GM18517 (cell line): ENCODE measurements around the gene CACUL1.
"Not testable (repeated sequence)": the region's sequence is repeated elsewhere in the genome, so short reads cannot be mapped to it uniquely, and the experiment has no call there.

Experiments
- ATAC-seq: cut with Tn5 transposase; IDR thresholded peaks from one replicate; pipeline ENCODE4 v1.9.1; 2021; ENCODE audit warnings: mild to moderate bottlenecking, moderate library complexity; ENCODE audit not compliant: unreplicated experiment

The CACUL1 gene

DNA sequence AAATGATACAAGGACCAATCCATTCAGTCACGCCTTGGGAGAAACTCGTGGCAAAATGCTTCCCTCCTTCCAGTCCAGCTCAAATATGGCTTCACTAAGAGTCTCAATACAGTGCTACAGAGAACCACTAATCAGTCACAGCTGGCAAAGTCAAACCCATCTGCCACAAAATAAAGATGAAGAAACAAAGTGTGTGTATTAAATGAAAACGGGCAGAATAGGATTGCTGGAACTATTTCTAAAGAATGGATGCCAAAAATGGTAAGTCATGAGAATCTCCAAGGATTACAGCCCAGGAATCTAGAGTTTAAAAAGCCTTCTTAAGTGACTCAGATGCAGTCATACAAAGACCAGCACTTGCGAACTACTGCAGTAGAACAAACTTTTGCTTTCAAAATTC is 61.9 kb downstream of the CACUL1 start:
- no peak for ATAC-seq

DNA sequence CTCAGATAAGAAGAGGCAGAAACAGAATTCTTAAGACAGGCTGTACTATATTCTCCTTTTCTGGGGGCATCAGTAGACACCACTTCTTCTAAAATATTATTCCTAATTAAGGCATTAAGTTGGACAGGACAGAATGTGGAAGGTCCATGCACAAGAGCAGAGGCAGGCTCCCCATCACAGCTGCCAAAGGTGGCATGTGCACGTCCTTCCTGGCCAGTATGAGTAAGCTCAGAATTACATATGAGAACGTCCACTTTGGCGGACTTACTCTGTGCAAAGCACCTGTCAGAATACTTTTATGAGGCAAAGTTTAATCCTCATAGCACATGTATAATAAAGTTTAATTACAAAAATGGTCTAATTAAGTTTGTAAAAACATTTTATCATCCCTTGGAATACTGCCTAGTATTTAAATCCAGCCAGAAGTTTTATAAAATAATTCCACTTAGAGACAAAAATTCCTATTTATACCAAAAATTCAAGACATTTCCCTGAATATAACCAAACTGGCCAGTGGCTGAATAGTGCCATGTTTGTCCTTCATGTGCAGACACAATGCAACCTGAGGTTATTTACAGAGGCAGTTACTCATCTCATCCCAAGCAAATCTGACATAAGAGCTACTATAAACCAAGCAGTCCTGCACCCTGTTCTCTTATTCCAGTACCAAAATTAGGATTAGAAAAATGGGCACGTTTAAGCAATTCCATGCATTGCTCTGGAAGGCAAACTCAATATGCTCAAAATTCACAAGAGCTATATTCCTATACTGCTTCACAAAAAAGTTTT is 65.5 kb downstream of the CACUL1 start:
- ATAC-seq, result no peak

DNA sequence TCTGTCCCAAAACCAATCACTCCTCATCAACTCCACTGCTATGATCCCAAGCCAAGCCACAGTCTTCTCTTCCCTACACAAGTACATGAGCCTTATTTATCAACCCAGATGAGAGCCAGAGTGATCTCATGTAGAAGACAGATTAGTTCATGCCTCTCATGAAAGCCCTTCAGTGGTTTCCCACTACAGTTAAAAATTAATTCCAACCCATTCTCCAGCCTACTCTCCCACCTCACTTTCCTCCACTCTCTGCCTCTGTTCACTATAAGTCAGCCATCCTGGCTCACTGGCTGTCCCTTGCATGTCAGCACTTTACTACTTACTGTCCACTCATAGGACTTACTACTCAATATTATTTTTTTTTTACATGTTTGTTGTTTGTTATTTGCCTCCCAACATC is 67.3 kb downstream of the CACUL1 start:
- ATAC-seq, result no peak

DNA sequence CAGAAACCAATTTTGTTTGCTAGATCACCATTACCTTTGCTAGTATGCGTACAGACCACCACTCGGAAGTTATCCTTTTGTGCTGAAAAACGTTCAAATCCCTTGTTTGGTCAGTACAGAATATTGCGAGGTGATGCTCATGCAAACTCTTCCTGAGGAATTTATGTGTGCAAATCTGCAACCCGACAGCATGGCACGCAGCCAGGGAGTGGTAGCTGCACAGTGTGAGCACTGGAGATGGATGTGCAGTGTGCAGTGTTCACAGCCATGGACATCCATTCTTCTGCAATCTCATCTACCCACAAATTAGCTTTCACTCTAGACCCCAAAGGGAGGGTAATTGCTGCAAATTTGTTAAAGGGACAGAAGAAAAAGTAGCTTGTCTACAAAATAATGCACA is 72.2 kb downstream of the CACUL1 start:
- no peak for ATAC-seq

DNA sequence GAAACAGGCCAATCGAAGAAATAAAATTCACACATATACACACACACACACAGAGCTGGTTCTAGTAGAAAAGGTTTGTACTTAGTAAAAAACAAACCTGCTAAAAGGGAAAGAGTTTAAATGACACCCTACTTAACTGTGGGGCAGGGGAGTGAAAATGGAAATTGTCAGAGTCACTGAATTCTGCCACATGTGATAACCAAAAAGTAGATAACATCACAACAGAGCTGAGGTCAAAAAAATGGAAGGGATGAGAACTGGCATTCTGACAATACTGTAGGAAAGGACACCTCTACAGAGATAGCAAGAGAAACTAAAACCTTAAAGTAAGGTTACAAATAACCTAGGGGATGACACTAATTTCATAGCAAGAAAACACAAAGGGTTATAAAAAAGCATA is 74.6 kb downstream of the CACUL1 start:
- ATAC-seq, result no peak

DNA sequence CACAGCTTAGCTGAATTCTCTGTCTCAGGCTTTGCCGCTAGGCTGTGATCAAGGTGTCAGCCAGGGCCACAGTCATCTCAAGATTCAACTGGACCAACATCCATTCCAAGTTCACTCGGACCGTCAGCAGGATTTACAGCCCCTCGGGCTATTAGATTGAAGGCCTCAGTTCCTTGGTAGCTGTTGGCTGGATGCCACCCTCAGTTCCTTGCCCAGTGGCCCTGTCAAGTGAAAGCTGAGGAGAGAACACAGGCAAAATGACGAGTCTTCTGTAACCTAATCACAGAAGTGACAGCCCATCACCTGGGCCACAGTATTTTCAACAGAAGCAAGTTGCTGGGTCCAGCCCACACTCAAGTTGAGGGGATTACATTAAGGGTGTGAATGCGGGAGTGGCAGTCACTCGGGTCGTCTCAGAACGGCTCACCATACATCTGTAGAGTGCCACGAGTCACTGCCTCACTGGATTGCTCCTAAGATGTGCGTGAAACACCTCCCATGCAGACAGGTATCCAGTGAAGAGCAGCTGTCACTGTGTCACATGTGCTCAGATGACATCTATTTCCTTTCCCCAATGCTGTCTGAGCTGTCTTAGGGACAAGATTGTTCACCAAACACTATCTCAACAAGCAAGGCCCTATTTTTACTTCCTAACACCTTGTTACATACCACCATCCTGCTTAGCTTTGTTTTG is 80.4 kb downstream of the CACUL1 start:
- no peak for ATAC-seq

DNA sequence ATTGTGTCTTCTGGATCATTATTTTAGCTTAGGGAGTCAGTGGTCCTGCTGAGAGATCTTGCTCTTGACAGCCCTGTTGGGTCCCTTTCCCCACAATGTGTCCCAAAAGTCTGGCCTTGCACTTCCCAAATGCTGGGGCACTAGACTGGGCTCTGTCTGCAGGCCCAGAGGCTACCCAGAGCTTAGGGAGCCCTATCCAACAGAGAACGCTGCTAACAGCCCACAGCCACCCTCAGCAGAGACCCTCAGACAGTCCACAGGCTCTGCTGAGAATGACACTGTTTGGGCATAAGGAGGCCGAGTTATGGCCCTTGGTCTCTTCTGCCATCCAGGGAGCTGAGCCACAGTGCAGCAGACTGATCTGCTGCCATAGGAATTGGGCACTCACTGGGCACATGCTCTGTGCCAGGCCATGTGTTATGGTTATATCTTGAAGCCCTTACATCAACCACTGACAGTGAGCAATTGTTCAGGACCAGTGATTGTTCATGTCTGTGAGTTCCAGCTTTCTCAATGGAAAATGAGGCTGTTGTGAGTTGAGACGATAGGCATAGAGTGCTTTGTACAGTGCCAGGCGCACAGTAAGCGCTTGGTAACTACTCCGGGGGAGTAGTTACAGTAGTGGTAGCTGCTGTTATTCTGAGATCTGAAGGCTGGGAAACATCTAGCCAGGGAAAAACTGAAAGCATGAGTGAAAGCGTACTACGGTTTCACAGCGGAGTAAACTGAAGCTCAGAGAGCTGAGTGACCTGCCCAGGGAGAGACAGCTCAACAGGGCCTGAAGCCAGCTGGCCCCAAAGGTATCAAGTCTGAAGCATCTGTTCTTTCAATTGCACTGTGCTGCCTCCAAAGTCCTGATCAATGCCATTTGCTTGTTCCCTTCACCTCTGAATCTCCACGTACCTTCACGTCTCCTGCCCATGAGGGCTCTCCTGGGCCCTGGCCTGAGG is 81.7 kb downstream of the CACUL1 start:
- ATAC-seq, result no peak

DNA sequence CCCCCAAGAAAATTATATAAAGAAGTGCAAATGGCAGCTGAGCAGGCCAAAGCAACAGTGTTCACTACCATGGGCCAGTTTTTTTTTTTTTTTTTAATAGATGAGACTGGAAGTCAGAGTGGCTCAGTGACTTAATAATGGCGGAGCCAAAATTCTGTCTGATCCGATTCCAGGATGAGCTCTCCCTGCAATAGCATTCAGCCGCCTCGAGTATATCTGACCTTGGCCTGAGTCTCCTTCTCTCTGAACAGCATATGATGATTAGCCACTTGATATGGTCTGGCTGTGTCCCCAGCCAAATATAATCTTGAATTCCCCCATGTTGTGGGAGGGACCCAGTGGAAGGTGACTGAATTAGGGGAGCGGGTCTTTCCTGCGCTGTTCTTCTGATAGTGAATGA is 82.6 kb downstream of the CACUL1 start:
- ATAC-seq, result no peak

DNA sequence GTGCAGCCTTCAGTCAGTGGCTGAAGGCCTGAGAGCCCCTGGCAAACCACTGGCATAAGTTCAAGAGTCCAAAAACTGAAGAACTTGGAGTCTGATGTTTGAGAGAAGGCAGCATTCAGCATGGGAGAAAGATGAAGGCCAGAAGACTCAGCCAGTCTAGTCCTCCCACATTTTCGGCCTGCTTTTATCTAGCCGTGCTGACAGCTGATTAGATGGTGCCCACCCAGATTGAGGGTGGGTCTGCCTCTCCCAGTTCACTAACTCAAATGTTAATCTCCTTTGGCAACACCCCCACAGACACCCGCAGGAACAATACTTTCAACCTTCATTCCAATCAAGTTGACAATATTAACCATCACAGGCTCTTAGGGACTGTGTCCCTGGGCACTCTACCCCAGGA is 83.5 kb downstream of the CACUL1 start:
- not testable (repeated sequence) for ATAC-seq

DNA sequence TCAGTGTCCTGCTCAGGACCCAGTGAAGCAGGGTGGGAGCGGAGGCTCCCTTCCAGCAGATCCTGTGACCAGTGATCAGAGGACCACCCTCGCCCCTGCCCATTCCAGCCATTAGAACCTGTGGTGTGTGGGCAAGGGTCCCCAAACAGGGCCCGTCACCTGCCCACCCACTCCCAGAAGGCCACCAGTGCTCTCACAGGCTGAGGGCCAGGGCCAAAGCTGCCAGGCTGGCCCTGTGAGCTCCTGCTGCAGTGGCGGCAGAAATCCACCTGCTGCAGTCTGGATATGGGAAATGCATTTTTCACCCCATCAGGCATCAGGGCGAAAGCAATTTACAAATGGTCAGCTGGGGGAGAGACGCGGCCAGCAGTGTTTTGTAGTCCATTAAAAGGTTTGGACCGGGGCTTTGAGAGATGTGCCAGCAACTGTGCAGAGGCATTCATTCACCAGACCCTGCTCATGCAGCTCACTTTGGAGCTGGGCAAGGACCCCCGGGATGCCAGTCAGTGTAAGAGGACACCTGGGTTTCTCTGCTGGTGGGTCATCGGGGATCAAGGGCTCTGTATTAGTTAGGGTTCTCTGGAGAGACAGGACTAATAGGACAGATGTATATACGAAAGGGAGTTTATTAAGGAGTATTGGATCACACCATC is 84.2 kb downstream of the CACUL1 start:
- ATAC-seq, result no peak

DNA sequence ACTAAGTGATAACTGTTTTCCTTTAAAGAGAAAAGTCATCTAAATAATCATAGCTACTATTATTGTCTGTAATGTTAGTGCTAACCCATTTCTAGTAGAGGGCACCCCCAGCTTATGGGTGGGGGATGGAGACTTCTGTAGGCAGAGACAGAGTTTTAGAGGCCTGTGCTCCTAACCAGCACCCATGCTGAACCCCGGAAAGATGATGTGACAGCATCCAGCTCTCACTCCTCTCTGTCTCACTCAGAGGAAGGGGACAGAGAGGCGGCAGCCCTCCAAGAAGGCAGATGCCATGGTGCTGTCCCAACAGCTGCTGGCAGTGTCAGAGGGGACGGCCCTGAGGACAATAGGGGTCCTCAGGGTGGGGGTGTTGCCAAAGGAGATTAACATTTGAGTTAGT is 84.9 kb downstream of the CACUL1 start:
- ATAC-seq, result no peak

DNA sequence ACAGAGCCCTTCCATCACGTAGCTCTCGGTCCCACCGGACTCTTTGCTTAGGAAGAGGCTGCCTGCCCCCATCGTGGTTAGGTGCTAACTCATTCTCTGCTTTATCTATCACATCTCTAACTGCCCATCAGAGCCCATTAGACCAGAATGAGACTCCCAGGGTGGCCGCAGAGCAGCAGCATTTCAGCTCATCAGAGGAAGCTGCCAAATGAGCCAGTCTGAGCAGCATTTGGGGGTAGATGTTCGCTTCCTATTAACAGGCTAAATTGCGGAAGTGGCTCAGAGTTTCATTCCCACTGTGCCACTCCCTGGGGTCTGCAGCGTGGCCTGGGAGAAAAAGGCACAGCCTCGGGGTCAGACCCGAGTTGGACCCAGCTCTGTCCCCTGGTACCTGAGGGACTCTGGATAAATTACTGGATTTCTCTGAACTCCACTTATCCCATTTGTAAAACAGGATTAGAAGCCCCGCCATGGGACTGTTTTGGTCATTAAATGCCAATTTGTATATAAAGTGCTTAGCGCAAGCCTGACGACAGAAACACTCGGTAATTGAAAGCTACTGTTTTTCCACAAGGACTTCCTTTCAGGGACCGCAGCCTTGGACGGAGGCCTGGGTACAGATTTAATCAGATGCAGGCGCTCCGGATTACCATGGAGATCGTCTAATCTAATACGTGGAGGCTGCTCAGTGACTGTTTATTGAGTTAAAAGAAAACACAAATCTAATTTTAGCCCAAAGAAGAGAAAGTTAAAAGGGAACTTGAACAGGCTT is 85.6 kb downstream of the CACUL1 start:
- ATAC-seq, result no peak

DNA sequence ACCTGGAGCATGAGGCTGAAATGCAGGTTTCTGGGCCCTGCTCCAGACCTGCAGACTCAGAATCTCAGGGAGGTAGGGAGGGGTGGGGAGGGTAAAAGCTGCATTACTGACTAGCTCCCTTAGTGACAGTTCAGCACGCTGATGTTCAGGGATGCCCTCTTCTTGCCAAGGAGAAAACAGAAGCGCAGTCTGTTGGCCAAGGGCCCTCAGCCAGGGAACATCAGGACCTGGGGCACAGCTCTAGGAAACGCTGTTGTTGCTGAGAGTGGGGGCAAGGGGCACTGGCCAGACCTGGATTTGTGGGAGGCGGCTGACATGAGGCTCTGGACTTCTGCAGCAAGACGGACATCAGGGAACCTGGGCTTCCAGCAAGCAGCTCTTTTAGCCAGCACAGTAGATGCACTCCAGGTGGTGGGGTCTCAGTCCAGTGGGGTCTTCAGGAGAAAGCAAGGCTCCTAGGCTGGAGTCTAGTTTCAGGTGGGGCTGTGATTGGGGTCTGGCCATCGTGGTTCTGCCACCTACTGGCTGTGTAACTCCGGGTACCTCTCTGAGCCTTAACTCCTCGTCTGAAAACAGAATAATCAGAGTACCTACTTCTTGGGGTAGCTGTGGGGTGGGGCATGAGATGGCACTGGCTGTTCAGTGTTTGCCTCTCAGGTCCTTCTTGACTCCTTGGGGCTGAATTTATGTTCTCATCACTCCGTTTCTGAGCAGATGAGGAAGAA is 86.4 kb downstream of the CACUL1 start:
- ATAC-seq, result no peak

DNA sequence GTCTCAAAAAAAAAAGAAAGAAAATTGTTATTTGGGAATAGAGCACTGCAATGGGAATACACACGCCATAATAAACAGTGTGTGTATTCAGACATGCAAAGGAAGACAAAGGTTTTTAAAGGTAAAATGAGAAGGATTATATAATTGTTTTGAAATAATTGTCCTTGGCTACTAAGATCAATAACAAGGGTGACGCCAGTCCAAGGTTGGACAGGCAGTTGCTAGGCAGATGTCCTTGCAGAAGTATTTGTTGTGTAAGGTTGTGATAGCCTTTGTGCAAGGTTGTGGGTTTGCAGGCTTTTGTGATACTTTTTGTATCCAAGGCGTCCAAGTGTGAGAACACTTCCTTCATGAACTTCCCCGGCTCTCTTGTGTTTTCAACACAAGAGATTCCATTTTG is 87.0 kb downstream of the CACUL1 start:
- ATAC-seq, result no peak

DNA sequence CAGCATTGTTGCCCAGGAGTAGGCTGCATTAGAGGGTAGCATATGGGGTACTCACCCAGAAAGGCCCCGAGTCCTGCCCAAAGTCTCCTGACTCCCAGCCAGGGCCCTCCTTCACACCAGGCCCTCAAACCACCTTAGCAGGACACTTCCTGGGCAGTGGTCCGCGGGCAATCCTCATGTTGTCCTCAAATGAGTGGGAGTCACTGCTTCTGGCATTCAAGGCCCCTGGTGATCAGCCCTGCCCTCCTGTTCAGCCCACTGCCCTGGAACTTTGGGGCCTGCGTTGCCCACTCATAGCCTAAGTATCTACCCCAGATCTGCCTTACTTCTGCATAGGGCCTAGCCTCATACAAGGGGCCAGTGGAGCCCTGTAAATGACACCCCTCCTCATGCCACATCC is 88.4 kb downstream of the CACUL1 start:
- no peak for ATAC-seq

DNA sequence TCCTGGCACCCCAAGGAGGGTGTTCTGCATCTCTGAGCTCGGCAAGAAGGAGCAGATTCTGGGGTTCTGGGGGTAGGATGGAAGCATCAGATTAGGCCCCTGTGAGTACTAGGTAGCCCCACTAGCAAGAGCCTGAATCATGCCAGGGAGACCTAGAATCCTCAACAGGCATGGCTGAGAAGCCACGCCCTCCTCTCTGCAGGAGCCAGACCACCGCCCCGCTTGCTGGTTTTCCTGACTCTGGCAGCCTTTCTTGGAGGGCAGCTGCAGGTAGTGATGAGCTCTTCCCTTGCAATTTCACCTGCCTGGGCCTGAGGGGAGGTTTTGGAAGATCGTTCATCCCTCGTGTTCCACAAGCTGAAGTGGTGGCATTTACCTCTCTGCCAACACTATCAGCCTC is 90.4 kb downstream of the CACUL1 start:
- no peak for ATAC-seq

DNA sequence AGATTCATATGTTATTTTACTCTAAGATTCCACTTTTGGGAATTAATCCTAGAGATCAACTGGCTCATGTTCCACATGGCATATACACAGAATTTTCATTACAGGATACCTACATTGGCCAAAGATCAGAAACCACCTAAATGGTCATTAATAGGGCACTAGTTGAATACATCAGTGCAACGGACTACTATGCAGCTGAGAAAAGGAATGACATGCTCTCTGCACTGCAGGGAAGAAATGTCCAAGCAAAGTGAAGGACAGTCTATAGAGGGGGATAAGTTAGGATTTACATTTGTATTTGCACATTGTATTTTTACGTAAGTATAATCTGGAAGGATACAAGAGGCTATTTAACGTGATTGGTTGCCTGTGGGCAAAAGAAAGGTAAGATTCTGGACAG is 91.6 kb downstream of the CACUL1 start:
- no peak for ATAC-seq

DNA sequence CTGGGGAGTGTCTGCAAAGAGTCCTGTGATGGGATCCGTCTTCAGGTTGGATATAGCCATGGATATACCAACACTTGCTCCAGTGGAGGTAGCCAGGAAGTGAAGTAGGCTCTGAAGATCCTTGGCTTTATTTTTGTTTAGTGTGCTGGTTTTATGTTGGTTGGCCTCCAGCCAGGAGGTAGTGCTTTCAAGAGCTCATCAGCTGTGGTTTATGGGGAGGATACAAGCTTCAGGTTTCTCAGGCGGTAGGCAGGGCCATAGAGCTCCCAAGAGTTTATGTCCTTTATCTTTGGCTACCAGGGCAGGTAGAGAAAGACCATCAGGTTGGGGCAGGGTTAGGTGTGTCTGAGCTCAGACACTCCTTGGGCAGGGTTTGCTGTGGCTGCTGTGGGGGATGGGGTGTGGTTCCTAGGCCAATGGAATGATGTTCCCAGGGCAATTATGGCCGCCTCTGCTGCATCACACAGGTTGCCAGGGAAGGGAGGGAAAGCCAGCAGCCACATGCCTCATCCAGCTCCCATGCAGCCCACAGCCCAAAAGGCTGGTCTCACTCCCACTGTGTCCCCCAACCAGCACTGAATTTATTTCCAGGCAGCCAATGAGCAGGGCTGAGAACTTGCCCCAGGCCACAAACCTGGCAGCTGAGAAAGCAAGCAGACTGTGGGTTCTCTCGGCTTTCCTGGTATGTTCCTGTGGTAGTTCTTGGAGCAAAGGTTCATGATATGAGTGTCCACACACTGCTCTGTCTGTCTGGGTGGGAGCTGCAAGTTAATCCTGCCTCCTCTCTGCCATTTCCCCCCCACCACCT is 92.3 kb downstream of the CACUL1 start:
- ATAC-seq, result no peak

DNA sequence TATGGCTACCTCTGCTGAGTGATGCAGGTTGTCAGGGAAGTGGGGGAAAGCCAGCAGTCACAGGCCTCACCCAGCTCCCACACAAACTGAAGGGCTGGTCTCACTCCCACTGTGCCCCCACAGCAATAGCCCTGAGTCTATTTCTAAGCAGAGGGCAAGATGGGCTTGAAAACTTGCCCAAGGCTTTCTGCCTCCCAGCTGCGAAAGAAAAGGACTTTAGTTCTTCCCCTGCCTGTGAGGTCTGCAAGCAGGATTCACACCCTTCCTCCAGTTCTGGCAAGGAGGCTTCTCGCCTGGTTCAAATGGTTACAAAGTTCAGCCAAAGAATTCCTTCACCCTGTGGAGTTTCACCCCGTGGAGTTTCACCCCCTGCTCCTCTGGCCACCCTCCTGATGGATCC is 96.0 kb downstream of the CACUL1 start:
- ATAC-seq, result no peak
